ENCODE measurements around the gene RNU1-3.
"Not testable (repeated sequence)": the region's sequence is repeated elsewhere in the genome, so short reads cannot be mapped to it uniquely, and the experiment has no call there.

RNU1-3 gene

DNA sequence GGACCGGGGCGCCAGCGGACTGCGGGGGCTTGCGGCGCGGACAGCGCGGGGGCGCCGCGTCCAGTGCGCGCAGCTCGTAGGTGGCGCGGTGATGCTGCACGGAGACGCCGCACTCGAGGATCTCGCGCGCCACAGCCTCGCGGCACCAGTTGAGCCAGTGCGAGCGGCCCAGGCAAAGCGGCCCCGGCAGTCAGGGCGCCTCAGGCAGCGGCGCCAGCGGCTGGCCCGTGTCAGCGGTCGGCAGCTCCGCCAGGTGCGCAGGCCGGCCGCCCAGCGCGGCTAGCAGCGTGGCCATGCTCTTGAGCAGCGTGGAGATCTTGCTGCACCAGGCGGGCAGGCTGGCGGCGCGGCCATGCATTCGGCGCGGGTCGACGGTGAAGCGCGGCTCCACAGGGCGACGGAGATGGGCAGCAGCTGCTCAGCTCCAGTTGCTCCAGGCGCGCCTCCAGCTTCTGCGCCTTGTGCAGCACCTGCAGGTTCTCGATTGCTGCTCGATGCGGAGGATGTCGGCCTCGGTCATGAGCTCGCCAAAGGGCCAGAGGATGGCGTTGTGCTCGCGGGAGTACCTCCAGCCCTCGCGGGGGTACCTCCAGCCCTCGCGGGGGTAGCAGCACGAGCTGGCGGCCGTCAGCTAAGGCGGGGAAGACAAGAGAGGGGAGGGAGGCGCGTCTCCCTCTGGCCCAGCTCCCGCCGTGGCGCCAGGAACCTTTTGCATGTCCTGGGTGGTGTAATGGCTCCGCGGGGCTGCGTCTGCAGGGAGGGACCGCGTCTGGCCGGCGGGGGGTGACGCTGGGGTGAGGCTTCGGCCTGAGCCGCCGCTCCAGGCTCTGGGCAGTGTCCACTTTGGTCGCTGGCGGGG, 26.9 kb upstream of the RNU1-3 start:
- DNase-seq: not testable (repeated sequence)

- DNase-seq: not testable (repeated sequence)
Observed at GRCh38 chr1:16692717-16693448, 26.1 kb upstream of the RNU1-3 start.

DNA sequence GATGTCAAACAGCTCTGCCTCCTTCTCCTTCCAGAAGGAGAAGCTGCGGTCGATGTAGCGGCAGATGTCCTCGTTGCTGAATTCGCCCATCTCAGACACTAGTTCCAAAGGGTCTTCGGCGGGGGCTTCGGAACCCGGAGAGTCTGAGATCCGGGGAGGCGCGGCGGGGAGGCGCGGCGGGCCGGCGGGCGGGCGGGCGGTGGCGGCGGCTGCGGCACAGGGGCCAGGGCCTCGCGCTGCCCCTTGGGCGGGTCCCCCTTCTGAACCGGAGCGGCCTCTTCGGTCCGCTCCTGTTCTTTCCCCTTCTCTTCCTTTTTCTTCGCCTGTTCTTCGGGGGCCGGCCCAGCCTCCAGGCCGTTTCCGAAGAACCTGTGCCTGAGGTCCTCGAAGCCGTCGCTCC, 25.5 kb upstream of the RNU1-3 start:
- DNase-seq: not testable (repeated sequence)

DNA sequence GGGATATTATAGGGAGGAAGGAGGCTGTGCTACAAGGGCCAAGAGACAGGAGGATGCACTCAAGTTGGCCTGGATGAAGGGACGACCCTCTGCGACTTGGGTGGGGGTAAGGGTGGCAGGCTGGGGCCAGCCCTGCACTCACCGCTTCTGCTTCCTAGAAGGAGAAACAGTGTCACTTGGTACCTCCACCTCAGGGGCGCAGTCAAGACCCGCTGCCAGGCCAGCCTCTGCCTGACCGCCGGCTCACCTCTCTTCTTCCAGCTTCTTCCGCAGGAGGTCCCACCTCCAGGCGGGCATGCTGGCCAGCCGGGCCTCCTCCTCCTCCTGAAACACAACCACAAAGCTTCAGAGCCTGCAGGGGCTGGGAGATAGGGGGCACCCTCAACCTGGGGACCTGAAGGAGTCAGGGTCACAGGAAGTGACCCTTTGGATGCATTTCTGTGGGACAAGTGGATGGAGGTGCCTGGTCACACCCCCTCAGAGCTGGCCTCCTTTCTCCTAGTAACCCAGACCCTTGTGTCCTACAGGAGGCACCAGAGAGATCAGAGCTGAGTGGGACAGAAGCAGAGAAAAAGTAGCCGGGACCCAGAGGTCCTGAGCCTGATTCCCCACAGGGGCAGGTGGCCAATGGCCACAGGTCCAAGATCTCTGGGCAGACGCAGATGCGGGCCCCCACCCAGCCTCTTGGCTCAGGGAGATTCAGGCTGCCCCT, 24.4 kb upstream of the RNU1-3 start:
- DNase-seq: not testable (repeated sequence)

DNA sequence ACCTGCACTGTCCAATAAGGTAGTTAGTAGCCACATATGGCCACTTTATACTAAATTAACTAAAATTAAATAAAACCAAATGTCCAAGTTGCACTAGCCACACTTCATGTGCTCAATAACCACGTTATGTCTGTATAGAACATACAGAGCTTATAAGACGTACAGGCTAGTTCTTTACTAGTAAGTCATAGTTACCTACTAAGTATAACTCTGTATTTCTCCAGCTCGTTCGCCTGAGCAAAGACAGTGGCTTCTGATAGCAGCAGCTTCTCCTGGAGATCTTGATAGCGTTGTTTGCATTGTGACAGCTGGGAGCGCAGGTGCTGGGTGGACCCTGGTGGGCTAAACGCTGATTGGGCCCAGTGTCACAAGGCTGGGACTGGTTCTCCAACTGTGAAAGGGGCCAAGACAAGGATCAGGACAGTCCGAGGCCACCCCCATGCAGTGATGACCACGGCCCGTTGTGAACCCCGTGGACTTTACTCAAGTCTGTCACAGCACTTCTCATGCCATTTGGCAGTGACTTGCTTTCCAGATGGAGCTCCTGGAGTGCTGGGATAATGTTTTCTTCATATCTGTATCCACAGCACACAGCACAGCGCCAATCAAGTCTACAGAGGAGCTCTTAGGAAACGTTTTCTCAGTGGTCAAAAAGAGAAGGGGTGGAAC, 20.5 kb upstream of the RNU1-3 start:
- peak; percentile 44 for DNase-seq

- not testable (repeated sequence) for DNase-seq
Observed at GRCh38 chr1:16685445-16686371, 19.0 kb upstream of the RNU1-3 start.

- DNase-seq: not testable (repeated sequence)
Observed at GRCh38 chr1:16684738-16685337, 18.1 kb upstream of the RNU1-3 start.

DNA sequence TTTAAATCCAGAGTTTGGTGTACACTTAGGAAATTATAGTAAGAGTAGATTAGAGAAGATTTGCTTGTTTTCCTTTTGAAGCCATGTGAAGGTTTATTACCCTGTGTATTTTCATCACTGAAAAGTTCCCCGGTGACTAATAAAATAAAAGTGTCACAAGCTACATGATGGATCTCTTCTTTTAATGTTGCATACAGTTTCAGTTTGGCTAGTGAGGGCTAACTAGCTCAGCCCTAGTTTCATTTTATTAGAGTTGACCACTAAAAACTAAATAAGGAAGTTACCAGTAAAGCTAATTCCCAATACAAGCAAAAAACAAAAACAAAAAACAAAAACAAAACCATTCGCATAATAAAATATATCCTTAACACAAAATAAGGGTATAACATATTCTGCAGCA, 17.4 kb upstream of the RNU1-3 start:
- DNase-seq: not testable (repeated sequence)

GRCh38 chr1:16682803-16683202, 16.1 kb upstream of the RNU1-3 start:
- DNase-seq: not testable (repeated sequence)

- not testable (repeated sequence) for DNase-seq
Observed at GRCh38 chr1:16680366-16680765, 13.6 kb upstream of the RNU1-3 start.

DNA sequence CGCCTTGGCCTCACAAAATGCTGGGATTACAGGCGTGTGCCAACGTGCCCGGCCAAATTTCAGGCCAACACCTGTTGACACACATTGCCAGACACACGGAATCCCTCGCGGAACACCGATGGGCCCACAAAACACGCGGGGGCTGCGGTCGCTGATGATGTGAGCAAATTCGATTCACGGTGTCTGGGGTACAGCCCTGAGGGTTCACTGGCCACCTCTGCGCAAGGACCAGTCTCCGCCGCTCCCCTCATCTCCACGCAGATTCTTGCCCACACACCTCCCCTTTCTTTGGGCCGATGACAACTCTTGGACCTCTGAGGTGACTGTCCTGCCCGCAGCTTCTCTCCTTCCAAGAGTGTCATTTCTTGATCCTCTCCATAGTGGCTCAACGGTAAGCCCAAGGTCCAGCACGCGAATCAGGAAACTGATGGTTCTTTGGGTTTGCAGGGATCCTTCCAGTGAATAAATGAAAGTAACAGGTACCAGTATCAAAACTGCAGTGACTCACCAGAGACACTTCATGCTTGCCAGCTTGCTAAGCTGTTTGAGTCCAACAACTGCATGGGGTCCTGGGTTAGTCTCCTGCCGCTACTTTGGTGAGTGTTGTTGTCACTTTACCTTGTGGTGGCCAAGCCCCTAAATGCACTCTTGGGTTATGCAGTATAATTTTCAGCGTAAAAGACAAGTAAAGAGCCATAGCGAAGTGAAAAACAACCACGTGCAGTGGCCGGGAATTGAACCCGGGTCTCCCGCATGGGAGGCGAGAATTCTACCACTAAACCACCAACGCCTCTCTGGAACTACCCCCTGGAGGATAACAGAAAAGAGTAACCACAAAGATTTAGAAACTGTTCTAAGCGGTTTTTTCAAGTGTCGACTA, 11.0 kb upstream of the RNU1-3 start:
- DNase-seq: peak; percentile 50

DNA sequence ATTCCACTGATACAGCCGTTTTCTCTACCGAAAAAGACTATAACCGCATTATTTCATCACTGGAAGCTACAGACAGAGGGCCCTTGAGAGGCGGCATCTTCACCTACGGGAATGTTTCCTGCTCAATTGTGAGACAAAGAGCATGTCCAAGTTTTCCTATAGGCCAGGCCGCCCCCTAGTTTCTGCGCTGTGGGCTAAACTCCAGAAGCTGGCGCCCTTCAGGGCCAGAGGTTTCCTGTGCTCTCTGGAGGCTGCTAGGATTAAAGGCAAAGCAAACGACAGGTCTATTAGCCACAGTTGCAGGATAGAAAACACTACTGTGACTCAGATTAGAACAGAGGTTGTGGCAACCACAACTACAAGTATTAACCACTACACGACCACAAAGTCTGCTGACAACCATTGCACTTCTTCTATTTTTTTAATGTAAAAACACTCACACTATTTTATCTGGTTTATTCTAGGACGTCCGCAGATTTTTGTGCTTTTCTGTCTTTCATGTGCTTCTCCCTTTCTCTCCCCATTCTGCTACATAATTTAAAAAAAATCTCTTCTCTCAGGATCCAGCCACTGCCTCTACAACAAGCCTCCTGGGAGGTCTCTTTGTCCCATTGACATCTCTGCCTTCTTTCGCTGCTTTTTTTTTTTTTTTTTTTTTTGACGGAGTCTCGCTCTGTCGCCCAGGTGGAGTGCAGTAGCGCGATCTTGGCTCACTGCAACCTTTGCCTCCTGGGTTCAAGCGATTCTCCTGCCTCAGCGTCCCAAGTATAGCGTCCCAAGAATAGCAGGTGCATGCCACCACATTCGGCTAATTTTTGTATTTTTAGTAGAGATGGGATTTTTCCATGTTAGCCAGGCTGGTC, 10.1 kb upstream of the RNU1-3 start:
- not testable (repeated sequence) for DNase-seq

DNA sequence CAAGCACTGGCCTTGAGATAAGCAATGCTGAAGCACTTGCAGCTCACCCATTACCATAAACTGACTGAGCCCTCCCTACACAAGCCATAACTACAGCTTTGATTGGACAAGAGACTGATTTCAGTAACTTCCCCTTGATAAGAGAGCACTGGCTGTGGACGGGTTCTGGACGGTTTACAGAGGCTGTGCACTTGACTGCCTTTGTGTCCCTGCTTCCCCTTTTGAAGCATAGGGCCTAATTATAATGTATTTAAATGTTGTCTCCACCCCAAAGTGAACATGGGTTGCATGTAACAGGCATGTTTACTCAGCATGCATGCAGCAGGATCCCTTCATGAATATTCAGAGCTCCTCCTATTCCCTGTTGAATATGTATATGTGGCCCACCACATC, 8.4 kb upstream of the RNU1-3 start:
- DNase-seq: not testable (repeated sequence)

DNA sequence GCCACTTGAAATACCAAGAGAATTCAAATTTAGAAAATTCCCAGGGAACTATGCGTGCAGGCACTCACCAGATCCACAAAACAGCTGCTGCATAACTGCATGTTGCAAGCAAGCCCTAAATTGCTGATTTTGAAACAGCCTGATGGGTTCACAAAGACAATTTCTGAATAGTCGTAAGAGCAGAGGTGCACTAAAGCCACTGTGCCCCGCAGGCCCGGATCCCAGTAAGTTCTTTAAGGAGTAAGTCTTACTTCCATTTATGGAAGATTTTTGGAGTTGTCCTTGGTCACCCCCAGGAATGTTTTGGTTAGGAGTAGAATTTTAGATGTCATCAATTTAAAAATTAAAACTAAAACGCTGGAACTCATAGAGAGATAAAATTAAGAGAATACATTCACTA, 7.2 kb upstream of the RNU1-3 start:
- DNase-seq: not testable (repeated sequence)

DNA sequence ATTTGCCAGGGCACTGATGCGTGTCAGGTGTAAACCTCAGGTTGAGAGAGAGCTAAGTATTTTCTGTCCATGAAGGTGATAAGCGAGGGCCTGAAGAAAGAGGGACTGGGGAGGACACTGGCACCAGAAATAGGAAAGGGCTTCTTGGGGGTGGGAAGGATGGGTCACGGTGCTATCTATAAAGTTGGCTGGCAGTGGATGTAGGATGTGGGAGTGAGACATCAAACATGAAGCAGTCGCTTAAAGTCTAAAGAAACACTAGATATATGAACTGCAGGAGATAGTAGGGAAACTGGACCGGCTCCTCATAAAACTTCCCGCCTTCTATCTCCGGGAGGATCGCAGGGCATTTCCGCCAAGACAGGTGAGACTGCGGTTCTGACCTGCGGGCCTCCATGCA, 912 bp downstream of the RNU1-3 start:
- DNase-seq: not testable (repeated sequence)

GRCh38 chr1:16658234-16658633, 8.5 kb downstream of the RNU1-3 start:
- not testable (repeated sequence) for DNase-seq

DNA sequence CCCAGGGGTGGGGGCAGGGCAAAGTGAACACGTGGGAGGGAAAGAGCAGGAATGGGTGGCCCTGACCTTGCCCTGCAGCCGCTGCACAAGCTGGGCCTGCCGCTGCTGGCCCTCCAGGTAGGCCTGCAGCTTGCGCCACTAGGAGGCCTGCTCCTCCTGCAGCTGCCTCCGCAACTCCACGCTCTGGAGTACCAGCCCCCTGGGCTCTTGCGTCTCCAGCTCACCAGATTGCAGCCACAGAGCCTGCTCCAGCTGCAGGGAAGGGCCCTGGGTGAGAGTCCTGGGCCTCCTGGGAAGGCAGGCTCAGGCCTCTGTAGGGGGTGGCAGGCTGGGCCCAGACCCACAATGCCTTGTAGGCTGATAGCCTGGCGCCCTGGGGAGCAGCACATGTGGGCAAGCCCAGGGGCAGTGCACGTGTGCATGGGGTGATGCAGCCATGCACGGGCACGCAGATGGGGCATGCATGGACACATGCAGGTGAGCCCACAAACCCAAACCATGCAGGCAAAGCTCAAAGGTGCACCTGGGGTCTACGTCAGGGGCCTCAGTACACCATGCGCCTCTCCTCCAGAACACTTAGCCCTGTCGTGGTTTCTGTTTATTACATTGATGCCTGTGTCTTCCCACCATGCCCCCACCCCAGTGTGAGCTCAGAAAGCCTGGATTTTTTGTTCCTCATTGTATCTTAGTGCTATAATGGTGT, 9.6 kb downstream of the RNU1-3 start:
- not testable (repeated sequence) for DNase-seq

DNA sequence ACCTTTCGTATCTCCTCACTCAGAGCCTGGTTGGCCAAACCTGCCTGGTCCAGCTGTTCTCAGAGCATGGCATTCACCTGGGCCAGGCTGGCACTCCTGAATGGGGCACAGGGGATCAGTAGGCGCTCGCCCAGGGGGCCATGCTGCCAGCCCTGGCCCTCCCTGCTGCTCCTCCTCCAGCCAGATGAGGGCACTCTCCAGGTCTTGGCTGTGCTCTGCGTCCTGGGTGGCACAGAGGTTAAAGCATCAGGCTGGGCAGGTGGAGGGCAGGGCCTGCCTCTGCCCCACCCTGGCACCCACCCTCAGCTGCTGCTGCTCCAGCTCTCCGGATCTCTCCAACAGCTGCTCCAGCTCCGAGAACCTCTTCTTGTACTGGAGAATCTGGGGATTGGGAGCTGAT, 10.2 kb downstream of the RNU1-3 start:
- not testable (repeated sequence) for DNase-seq
